NCI-H1417 (cell line): ENCODE data around the gene ELAC2.
A peak's percentile ranks its signal among the peaks of the same experiment; 100 is the strongest.

Experiments used
- DNase-seq, 3 experiments: peaks; one replicate each; lab custom pipeline; 2025; lab: John Stamatoyannopoulos, UW

The ELAC2 gene

GRCh38 chr17:13016881-13017654, 759 bp downstream of the ELAC2 start:
- DNase-seq: no peak

- DNase-seq: no peak
Observed at GRCh38 chr17:13014801-13015200, 3.0 kb downstream of the ELAC2 start.

- no peak for DNase-seq
Observed at GRCh38 chr17:13010959-13011358, 6.9 kb downstream of the ELAC2 start.

GRCh38 chr17:13008461-13008860, 9.4 kb downstream of the ELAC2 start:
- no peak for DNase-seq

DNA sequence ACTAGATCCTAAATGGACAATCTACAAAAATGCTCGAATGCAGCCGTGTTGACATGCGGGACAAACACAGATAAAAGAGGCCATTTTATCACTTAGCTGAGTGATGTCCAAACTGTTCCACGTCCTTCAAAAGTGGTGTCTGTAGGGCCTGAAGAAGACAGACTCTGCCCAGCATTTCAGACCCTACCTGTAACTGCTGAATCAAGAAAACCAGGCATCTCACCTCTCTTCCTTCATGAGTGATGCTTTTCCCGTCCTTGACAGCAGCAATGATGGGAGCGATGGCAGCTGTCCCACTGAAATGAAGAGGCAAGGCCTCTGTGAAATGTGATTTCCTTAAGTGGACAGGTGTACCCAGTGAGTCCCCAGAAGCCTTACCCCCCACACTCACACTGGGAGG, 12.3 kb downstream of the ELAC2 start:
- DNase-seq: no peak

- DNase-seq: no peak
Observed at GRCh38 chr17:13004336-13004735, 13.5 kb downstream of the ELAC2 start.

GRCh38 chr17:13003927-13004326, 13.9 kb downstream of the ELAC2 start:
- DNase-seq: no peak

- DNase-seq: no peak
Observed at GRCh38 chr17:13003454-13003851, 14.4 kb downstream of the ELAC2 start.

DNA sequence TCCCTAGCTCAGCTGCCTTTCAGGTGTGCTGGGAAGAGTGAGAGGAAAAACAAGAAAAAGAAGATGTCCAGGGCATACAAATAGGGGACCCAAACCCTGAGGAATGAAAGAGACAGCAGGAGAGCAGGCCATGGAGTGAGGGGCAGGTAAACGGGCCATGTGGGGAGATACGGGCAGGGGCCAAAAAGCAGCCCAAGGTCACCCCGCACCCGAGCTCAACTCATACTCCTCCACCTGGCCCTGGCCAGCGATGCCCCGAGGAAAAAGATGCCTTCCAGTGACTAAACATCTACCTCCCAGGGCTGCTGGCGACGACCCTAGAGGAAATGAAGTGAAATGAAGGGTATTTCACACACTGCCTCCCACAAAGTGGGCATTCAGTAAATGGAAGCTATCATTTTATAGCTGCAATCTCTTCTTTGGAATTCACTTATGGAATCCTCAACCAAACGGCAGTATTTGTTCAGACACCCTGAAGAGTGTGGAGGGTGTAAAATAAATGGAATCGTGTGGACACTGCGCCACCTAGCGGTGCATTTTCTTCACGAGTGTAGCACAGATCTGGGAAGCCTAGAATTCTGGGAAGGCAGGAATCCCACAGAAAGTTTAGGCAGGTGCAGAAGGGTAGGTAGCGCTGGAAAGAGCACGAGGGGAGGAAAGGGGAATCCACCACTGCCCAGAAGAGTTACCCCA, 14.9 kb downstream of the ELAC2 start:
- DNase-seq: peak; percentile 17 to 62 (median 58)

GRCh38 chr17:13001991-13002615, 15.7 kb downstream of the ELAC2 start:
- peak in 2 of 3 experiments; percentile 51 to 72 for DNase-seq

- no peak for DNase-seq
Observed at GRCh38 chr17:13000561-13000960, 17.3 kb downstream of the ELAC2 start.

- no peak for DNase-seq
Observed at GRCh38 chr17:12998874-12999273, 19.0 kb downstream of the ELAC2 start.

GRCh38 chr17:12998461-12998860, 19.4 kb downstream of the ELAC2 start:
- no peak for DNase-seq

DNA sequence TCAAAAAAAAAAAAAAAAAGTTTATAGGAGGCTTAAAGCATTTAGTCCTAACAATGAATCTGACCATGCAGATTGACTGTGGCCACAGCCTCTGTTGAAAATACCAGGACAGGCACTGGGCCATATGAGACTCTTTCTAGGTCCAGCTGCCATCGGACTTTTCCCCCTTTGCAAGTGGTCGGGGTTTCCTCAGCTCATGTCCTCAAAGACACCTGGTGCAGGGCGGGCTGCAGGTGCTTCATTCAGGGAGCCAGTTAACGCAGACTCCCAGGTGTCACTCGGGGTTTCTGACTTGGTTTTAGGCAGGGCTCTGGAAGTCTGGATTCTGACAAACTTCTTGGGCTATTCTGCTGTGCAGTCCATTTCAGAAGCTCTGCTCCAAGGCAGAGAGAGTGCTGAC, 20.9 kb downstream of the ELAC2 start:
- no peak for DNase-seq

GRCh38 chr17:12996357-12996756, 21.5 kb downstream of the ELAC2 start:
- no peak for DNase-seq

GRCh38 chr17:12995896-12996295, 21.9 kb downstream of the ELAC2 start:
- no peak for DNase-seq

- no peak for DNase-seq
Observed at GRCh38 chr17:12995106-12995895, 22.5 kb downstream of the ELAC2 start.

GRCh38 chr17:12994341-12995074, 23.3 kb downstream of the ELAC2 start:
- no peak for DNase-seq

DNA sequence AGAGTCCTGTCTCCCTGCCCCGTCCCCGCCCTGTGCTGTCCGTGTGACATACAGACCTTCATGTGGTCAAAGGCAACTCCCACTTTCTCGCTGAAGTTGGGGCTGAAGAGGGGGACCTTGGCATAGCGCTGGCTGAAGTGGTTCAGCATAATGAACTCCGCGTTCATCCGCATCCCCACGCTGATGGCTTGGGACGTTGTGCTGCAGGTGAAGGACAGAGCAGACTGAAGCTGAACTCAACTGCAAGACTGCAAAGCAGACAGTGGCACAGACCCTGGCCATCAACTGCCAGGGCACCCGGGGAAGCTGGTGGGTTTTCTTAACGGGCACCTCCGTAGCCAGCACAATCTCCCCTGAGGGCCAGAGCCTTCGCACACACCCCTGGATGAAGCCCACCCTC, 24.2 kb downstream of the ELAC2 start:
- no peak for DNase-seq

GRCh38 chr17:12992676-12993075, 25.2 kb downstream of the ELAC2 start:
- DNase-seq: no peak

- no peak for DNase-seq
Observed at GRCh38 chr17:12990926-12991325, 26.9 kb downstream of the ELAC2 start.
